IMR-90 (cell line): ENCODE measurements around the gene ANKMY1.

Experiments used
- CEBPB ChIP-seq: IDR thresholded peaks from 2 replicates; pipeline ENCODE4 v1.6.1; 2012; ENCODE audit warnings: low read depth, low read length, improper control_type of control experiment
- MXI1 ChIP-seq: IDR thresholded peaks from 2 replicates; pipeline ENCODE4 v1.6.1; 2012; ENCODE audit warnings: low read depth, mild to moderate bottlenecking, low read length, moderate library complexity, borderline replicate concordance
- NFE2L2 ChIP-seq: fragments of 150-350 bp; IDR thresholded peaks from 2 replicates; pipeline ENCODE4 v1.6.1; 2016; ENCODE audit warnings: low read depth, mild to moderate bottlenecking, low read length
- RAD21 ChIP-seq: IDR thresholded peaks from 2 replicates; pipeline ENCODE4 v1.6.1; 2012; ENCODE audit warnings: low read length, improper control_type of control experiment
- SMC3 ChIP-seq: fragments of 150-350 bp; IDR thresholded peaks from 2 replicates; pipeline ENCODE4 v1.6.1; 2016; ENCODE audit warnings: low read depth, mild to moderate bottlenecking, antibody characterized with exemption, low read length, moderate library complexity
- TF ChIP-seq, protein P1 (sequence below): conservative IDR thresholded peaks from 2 replicates; pipeline ENCODE4 v1.5.1; 2012; ENCODE audit warnings: mild to moderate bottlenecking, low read depth, low read length, improper control_type of control experiment

- no peak for TF ChIP-seq MXI1
- TF ChIP-seq, protein P1, sequence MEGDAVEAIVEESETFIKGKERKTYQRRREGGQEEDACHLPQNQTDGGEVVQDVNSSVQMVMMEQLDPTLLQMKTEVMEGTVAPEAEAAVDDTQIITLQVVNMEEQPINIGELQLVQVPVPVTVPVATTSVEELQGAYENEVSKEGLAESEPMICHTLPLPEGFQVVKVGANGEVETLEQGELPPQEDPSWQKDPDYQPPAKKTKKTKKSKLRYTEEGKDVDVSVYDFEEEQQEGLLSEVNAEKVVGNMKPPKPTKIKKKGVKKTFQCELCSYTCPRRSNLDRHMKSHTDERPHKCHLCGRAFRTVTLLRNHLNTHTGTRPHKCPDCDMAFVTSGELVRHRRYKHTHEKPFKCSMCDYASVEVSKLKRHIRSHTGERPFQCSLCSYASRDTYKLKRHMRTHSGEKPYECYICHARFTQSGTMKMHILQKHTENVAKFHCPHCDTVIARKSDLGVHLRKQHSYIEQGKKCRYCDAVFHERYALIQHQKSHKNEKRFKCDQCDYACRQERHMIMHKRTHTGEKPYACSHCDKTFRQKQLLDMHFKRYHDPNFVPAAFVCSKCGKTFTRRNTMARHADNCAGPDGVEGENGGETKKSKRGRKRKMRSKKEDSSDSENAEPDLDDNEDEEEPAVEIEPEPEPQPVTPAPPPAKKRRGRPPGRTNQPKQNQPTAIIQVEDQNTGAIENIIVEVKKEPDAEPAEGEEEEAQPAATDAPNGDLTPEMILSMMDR, result no peak
- no peak for TF ChIP-seq RAD21
- no peak for TF ChIP-seq CEBPB
- no peak for TF ChIP-seq NFE2L2
- TF ChIP-seq SMC3, result no peak
Observed at GRCh38 chr2:240575101-240575965, 17.5 kb upstream of the ANKMY1 start.
